Dermis microvascular lymphatic vessel endothelial cell (primary cell): ENCODE measurements around the gene FAM174C. TPM values are rescaled to one million over a fixed set of nuclear protein-coding genes. Genes with fewer than 3 reads are reported as not detected.

Source experiments
- DNase-seq, 2 donors: peaks; one replicate each; pipeline versions ENCODE4 v3.0.0 to v3.0.0-alpha.2; 2010; ENCODE audit warnings: low read depth in 2 of 2
- total RNA-seq: library from RNA; depleted of rRNA; stranded (reverse); fragments of >200 nt; gene quantifications from 2 replicates; pipeline ENCODE4 v1.2.1, GENCODE V29; 2014

The FAM174C gene
- total RNA-seq, 1 donor from 2014 or later = 16.4 TPM

GRCh38 chr19:1260749-1261537, 14.4 kb upstream of the FAM174C start:
- DNase-seq = peak; percentile 93 to 97

- no peak for DNase-seq
Observed at GRCh38 chr19:1261538-1261797, 13.9 kb upstream of the FAM174C start.

- no peak for DNase-seq
Observed at GRCh38 chr19:1261798-1262622, 13.3 kb upstream of the FAM174C start.

GRCh38 chr19:1262623-1263123, 12.7 kb upstream of the FAM174C start:
- DNase-seq = no peak

GRCh38 chr19:1263188-1263587, 12.1 kb upstream of the FAM174C start:
- no peak for DNase-seq

GRCh38 chr19:1264801-1265614, 10.3 kb upstream of the FAM174C start:
- DNase-seq = peak in 1 of 2 donors; percentile 81

- peak in 1 of 2 donors; percentile 53 for DNase-seq
Observed at GRCh38 chr19:1265615-1266128, 9.7 kb upstream of the FAM174C start.

GRCh38 chr19:1266129-1266915, 9.0 kb upstream of the FAM174C start:
- DNase-seq = peak in 1 of 2 donors; percentile 78

- DNase-seq = peak in 1 of 2 donors; percentile 55
Observed at GRCh38 chr19:1266916-1267476, 8.3 kb upstream of the FAM174C start.

GRCh38 chr19:1267477-1268225, 7.7 kb upstream of the FAM174C start:
- no peak for DNase-seq

- DNase-seq = no peak
Observed at GRCh38 chr19:1268226-1269064, 6.9 kb upstream of the FAM174C start.

GRCh38 chr19:1269065-1269477, 6.3 kb upstream of the FAM174C start, which contains the start of gene CIRBP:
CIRBP (plus strand) TSS chr19:1269332; CDS start chr19:1270934, 1,602 bp downstream.
- DNase-seq = peak; percentile 96 to 100

- peak in 1 of 2 donors; percentile 86 for DNase-seq
Observed at GRCh38 chr19:1269478-1270212, 5.7 kb upstream of the FAM174C start.

- no peak for DNase-seq
Observed at GRCh38 chr19:1270213-1270853, 5.0 kb upstream of the FAM174C start.

GRCh38 chr19:1270854-1271527, 4.3 kb upstream of the FAM174C start:
- no peak for DNase-seq

GRCh38 chr19:1271528-1272422, 3.6 kb upstream of the FAM174C start:
- no peak for DNase-seq
